GM23248 (cell line): Measurements from ENCODE around the gene SLC6A12. TPM values are rescaled to one million over a fixed set of nuclear protein-coding genes. Genes with fewer than 3 reads are reported as not detected.

Experiments
- DNase-seq: peaks from one replicate; pipeline ENCODE4 v3.0.0-alpha.2; 2015
- H2AFZ ChIP-seq: fragments of 200-600 bp; sonication (generic); 2 replicates; pipeline ENCODE4 v1.6.1; 2016; ENCODE audit warnings: antibody characterized with exemption
- H3F3A ChIP-seq: fragments of 200-600 bp; sonication (generic); 2 replicates; pipeline ENCODE4 v1.6.1; 2016; ENCODE audit warnings: mild to moderate bottlenecking, antibody characterized with exemption, mixed run types; ENCODE audit not compliant: insufficient read depth
- H3K27ac ChIP-seq: fragments of 200-600 bp; sonication (generic); 2 replicates; pipeline ENCODE4 v1.5.1; 2016; ENCODE audit warnings: mild to moderate bottlenecking
- H3K27me3 ChIP-seq: fragments of 200-600 bp; sonication (generic); replicated peaks from 2 replicates; pipeline ENCODE4 v1.6.1; 2016; ENCODE audit warnings: mild to moderate bottlenecking; ENCODE audit not compliant: insufficient read depth
- H3K36me3 ChIP-seq: fragments of 200-600 bp; sonication (generic); 2 replicates; pipeline ENCODE4 v1.6.1; 2016; ENCODE audit warnings: low read depth, mild to moderate bottlenecking
- H3K4me1 ChIP-seq: fragments of 200-600 bp; sonication (generic); 2 replicates; pipeline ENCODE4 v1.6.1; 2016; ENCODE audit warnings: mild to moderate bottlenecking; ENCODE audit not compliant: insufficient read depth
- H3K4me2 ChIP-seq: fragments of 200-600 bp; sonication (generic); one replicate; pipeline ENCODE4 v1.6.1; 2016; ENCODE audit warnings: mild to moderate bottlenecking; ENCODE audit not compliant: unreplicated experiment
- H3K4me3 ChIP-seq: fragments of 200-600 bp; sonication (generic); 2 replicates; pipeline ENCODE4 v1.5.1; 2016; ENCODE audit warnings: mild to moderate bottlenecking
- H3K79me2 ChIP-seq: fragments of 200-600 bp; sonication (generic); 2 replicates; pipeline ENCODE4 v1.6.1; 2016; ENCODE audit warnings: mild to moderate bottlenecking; ENCODE audit not compliant: insufficient read depth
- H3K9ac ChIP-seq: fragments of 200-600 bp; sonication (generic); 2 replicates; pipeline ENCODE4 v1.6.1; 2016; ENCODE audit warnings: mild to moderate bottlenecking
- H3K9me2 ChIP-seq: fragments of 200-600 bp; sonication (generic); 2 replicates; pipeline ENCODE4 v1.6.1; 2016; ENCODE audit warnings: mixed run types, mild to moderate bottlenecking, moderate library complexity; ENCODE audit not compliant: insufficient read depth
- H3K9me3 ChIP-seq: fragments of 200-600 bp; sonication (generic); one replicate; pipeline ENCODE4 v1.6.1; 2017; ENCODE audit warnings: low read depth
- H4K20me1 ChIP-seq: fragments of 200-600 bp; sonication (generic); 2 replicates; pipeline ENCODE4 v1.6.0; 2016; ENCODE audit not compliant: insufficient read depth
- EZH2 ChIP-seq: fragments of 200-600 bp; sonication (generic); IDR thresholded peaks from 2 replicates; pipeline ENCODE4 v1.6.1; 2018; ENCODE audit warnings: antibody characterized with exemption, mild to moderate bottlenecking; ENCODE audit not compliant: insufficient read depth, poor library complexity, severe bottlenecking
- EZH2phosphoT487 ChIP-seq: fragments of 200-600 bp; sonication (generic); IDR thresholded peaks from 2 replicates; pipeline ENCODE4 v1.6.1; 2018; ENCODE audit warnings: antibody characterized with exemption, moderate library complexity, mild to moderate bottlenecking, low read depth; ENCODE audit not compliant: insufficient read depth
- WGBS, 2 experiments: methylation state at CpG; one replicate each; pipeline ENCODE4 v1.1.6; 2015 to 2017; ENCODE audit warnings: low lambda C conversion rate in 2 of 2, low coverage in 1 of 2; ENCODE audit errors: missing lambda C conversion rate in 2 of 2; 5-methylcytosine and 5-hydroxymethylcytosine counted together
- in situ Hi-C: fragments of 300-500 bp; cut with MboI; formaldehyde crosslinking; loops from 2 replicates; pipeline ENCODE4 v1.15.0; 2020
- polyA plus RNA-seq: library from polyadenylated mRNA; unstranded; fragments of >200 nt; fragmentation: Nextera tagmentation; extraction: Ambion mirVana; gene quantifications from 2 replicates; pipeline ENCODE4 v1.2.1, GENCODE V29; 2016
- total RNA-seq: library from RNA; depleted of rRNA; stranded (reverse); fragments of >200 nt; shearing (Covaris generic); gene quantifications from 2 replicates; pipeline ENCODE4 v1.2.3, GENCODE V29; 2014

SLC6A12 gene
- total and polyA plus RNA-seq, 2 experiments from 2014 or later = not detected

- H3K9ac ChIP-seq = no peak overlapping the region
- WGBS, 2 experiments = 80 to 81% methylated on average over 20 of the region's 20 CpGs
- in situ Hi-C loops = no loop called here
- no peak overlapping the region for H3K4me2 ChIP-seq
- H3K27ac ChIP-seq = no peak overlapping the region
- TF ChIP-seq EZH2 (no peak), EZH2phosphoT487 (no peak)
- H3F3A ChIP-seq = no peaks in the 10 kb centered on the region; the same call in 1 of the 2 replicates
- H3K79me2 ChIP-seq = no peaks in the 10 kb centered on the region
- no peaks in the 10 kb centered on the region for H3K36me3 ChIP-seq
- H3K4me3 ChIP-seq = no peak overlapping the region
- DNase-seq = no peak
- no peak overlapping the region for H2AFZ ChIP-seq
- no peaks in the 10 kb centered on the region for H3K9me3 ChIP-seq
- 0 out of 2 replicates have a peak, but pooled peaks cover 3% of the 10 kb centered on the region for H3K27me3 ChIP-seq
- H4K20me1 ChIP-seq = no peaks in the 10 kb centered on the region
- H3K4me1 ChIP-seq = peaks cover 9% of the 10 kb centered on the region
- H3K9me2 ChIP-seq = no peaks in the 10 kb centered on the region
Measured at GRCh38 chr12:177980-178828, 35.8 kb downstream of the SLC6A12 start.

GRCh38 chr12:177336-177979, 36.5 kb downstream of the SLC6A12 start:
- Histone ChIP-seq H2AFZ (no peak overlapping the region), H3K27ac (no peak overlapping the region)
- DNase-seq = no peak

GRCh38 chr12:176321-177181, 37.4 kb downstream of the SLC6A12 start:
- Histone ChIP-seq H2AFZ (peak overlapping the region; percentile 62), H3K27ac (no peak overlapping the region), H3K9ac (no peak overlapping the region), H3K9me2 (no peaks in the 10 kb centered on the region), H3K4me1 (peaks cover 6% of the 10 kb centered on the region), H3K79me2 (no peaks in the 10 kb centered on the region), H3K4me2 (peak overlapping the region; percentile 42), H3K4me3 (no peak overlapping the region), H3K9me3 (no peaks in the 10 kb centered on the region), H3K27me3 (0 out of 2 replicates have a peak, but pooled peaks cover 9% of the 10 kb centered on the region), H3F3A (no peaks in the 10 kb centered on the region), H3K36me3 (no peaks in the 10 kb centered on the region), H4K20me1 (no peaks in the 10 kb centered on the region)
- no peak for TF ChIP-seq EZH2phosphoT487
- TF ChIP-seq EZH2 = no peak
- DNase-seq = peak; percentile 55
- in situ Hi-C loops = no loop called here
- 51 to 56% methylated on average over 15 to 16 of the region's 16 CpGs for WGBS, 2 experiments

More at GRCh38 chr12:177336-177979, 36.5 kb downstream of the SLC6A12 start:
- H3K9ac ChIP-seq = no peak overlapping the region
- 0 out of 2 replicates have a peak, but pooled peaks cover 5% of the 10 kb centered on the region for H3K27me3 ChIP-seq
- WGBS, 2 experiments = 55 to 59% methylated on average over 9 to 11 of the region's 11 CpGs
- no peaks in the 10 kb centered on the region for H3K36me3 ChIP-seq
- H3K4me3 ChIP-seq = no peak overlapping the region
- no peaks in the 10 kb centered on the region for H4K20me1 ChIP-seq
- TF ChIP-seq EZH2phosphoT487 = no peak
- TF ChIP-seq EZH2 = no peak
- in situ Hi-C loops = no loop called here
- no peaks in the 10 kb centered on the region for H3K9me2 ChIP-seq
- no peaks in the 10 kb centered on the region for H3K79me2 ChIP-seq
- H3K9me3 ChIP-seq = no peaks in the 10 kb centered on the region
- H3F3A ChIP-seq = no peaks in the 10 kb centered on the region
- no peak overlapping the region for H3K4me2 ChIP-seq
- H3K4me1 ChIP-seq = peaks cover 8% of the 10 kb centered on the region

- no peaks in the 10 kb centered on the region for H3K9me3 ChIP-seq
- in situ Hi-C loops = no loop called here
- H3K79me2 ChIP-seq = no peaks in the 10 kb centered on the region
- H3K4me2 ChIP-seq = no peak overlapping the region
- no peaks in the 10 kb centered on the region for H4K20me1 ChIP-seq
- no peak for DNase-seq
- H3K27me3 ChIP-seq = peaks cover 9% of the 10 kb centered on the region; the same call in 1 of the 2 replicates
- H3K4me1 ChIP-seq = peaks cover 6% of the 10 kb centered on the region
- no peak overlapping the region for H3K4me3 ChIP-seq
- no peak overlapping the region for H3K27ac ChIP-seq
- TF ChIP-seq EZH2 (no peak), EZH2phosphoT487 (no peak)
- H3K9me2 ChIP-seq = no peaks in the 10 kb centered on the region
- no peaks in the 10 kb centered on the region for H3F3A ChIP-seq
- H3K9ac ChIP-seq = no peak overlapping the region
- no peak overlapping the region for H2AFZ ChIP-seq
- H3K36me3 ChIP-seq = no peaks in the 10 kb centered on the region
- WGBS, 2 experiments = 72 to 87% methylated on average over 15 to 16 of the region's 16 CpGs
Measured at GRCh38 chr12:175759-176158, 38.2 kb downstream of the SLC6A12 start.
